ENCODE results near the gene TRIP6.
A peak's percentile ranks its signal among the peaks of the same experiment; 100 is the strongest.
"Not testable (repeated sequence)": the region's sequence is repeated elsewhere in the genome, so short reads cannot be mapped to it uniquely, and the experiment has no call there.

TRIP6 gene

GRCh38 chr7:100895701-100895955 is 28.4 kb downstream of the TRIP6 start, which contains the start of gene ACHE:
ACHE (minus strand) TSS chr7:100895888; CDS start chr7:100894232, 1,656 bp downstream.
- Mint-ChIP-seq H3K36me3 (ENCODE audit: low read depth) (no peaks in the 10 kb centered on the region), H3K4me1 (ENCODE audit: low read depth) (peaks cover 10% of the 10 kb centered on the region), H3K27me3 (ENCODE audit: low read depth) (peaks cover 56% of the 10 kb centered on the region), H3K27ac (peak within 1 kb of the TSS; percentile 41), H3K4me3 (peak within 1 kb of the TSS; percentile 78), H3K9me3 (no peaks in the 10 kb centered on the region)
- no peak for DNase-seq (ENCODE audit: low spot score)

DNA sequence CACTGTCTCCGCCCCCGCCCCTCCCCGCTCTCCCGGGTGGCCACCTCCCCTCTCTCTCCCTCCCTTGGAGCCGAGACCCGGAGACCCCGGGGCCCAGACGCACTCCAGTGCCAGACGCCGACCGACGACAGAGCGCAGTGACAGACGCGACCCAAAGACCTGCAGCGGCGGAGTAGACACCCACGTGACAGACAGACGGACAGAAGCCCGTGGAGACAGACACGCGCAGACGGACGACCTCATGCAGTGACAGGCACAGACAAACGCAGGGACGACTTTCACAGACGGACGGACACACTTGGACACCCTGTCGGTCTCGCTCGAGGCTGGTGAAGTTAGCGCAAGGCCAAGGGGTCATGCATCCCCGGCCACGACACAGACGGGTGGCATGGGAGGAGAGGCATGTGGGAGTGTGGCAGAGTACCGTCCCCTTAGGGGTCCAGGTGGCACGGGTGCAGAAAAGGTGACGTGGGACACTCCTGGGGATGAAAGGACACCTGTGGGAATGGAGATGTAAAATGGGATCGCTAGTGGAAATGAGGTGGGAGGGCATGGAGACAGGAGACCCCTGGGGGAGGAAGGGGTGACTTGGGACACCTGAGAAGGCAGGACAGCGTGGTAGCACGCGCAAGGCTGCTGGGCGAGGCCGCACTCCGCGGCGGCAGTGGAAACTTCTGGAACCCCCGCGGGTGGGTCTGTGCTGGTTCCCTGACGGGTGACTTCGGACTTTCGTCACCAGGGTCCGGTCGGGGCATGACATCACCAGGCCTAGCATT is 29.0 kb downstream of the TRIP6 start:
- Mint-ChIP-seq H3K27me3 (ENCODE audit: low read depth) (peaks cover 56% of the 10 kb centered on the region), H3K4me3 (peak overlapping the region; percentile 78), H3K9me3 (no peaks in the 10 kb centered on the region), H3K36me3 (ENCODE audit: low read depth) (no peaks in the 10 kb centered on the region), H3K27ac (peak overlapping the region; percentile 41), H3K4me1 (ENCODE audit: low read depth) (peaks cover 10% of the 10 kb centered on the region)
- no peak for DNase-seq (ENCODE audit: low spot score)

GRCh38 chr7:100896732-100897608 is 29.8 kb downstream of the TRIP6 start:
- no peak for DNase-seq (ENCODE audit: low spot score)
- Mint-ChIP-seq H3K4me1 (ENCODE audit: low read depth) (peaks cover 8% of the 10 kb centered on the region), H3K27ac (no peak overlapping the region), H3K36me3 (ENCODE audit: low read depth) (no peaks in the 10 kb centered on the region), H3K4me3 (peak overlapping the region; percentile 42), H3K27me3 (ENCODE audit: low read depth) (peaks cover 48% of the 10 kb centered on the region), H3K9me3 (no peaks in the 10 kb centered on the region)

DNA sequence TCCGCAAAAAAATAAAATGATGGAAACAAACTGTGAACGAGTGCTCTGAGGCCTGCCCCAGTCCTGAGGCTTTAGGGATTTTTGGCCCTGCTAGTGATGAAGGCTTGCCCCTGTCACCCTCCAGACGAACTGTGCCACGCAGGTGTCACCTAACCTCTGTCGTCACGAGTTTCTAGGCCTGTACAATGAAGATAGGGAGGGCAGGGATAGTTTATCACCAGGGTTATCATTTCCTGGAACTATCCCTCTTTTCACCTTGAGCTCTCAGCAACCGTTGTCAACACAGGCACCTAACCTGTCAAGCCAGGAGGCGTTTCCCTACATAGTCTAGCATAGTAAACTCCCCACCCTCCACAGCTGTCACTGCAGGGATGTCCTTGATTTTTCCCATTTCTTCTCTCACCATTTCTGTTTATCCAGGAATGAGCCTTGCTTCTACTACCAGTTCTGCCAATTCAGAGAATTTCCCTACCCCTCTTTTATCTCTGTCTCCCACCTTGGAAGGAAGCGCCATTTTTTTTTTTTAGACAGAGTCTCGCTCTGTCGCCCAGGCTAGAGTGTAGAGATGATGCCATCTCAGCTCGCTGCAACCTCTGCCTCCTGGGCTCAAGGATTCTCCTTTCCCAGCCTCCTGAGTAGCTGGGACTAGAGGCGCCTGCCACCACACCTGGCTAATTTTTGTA is 30.7 kb downstream of the TRIP6 start:
- H3K27me3 Mint-ChIP-seq (ENCODE audit: low read depth) = peaks cover 40% of the 10 kb centered on the region
- H3K36me3 Mint-ChIP-seq (ENCODE audit: low read depth) = no peaks in the 10 kb centered on the region
- peaks cover 8% of the 10 kb centered on the region for H3K4me1 Mint-ChIP-seq (ENCODE audit: low read depth)
- peak overlapping the region; percentile 10 for H3K4me3 Mint-ChIP-seq
- DNase-seq (ENCODE audit: low spot score) = no peak
- H3K27ac Mint-ChIP-seq = no peak overlapping the region
- no peaks in the 10 kb centered on the region for H3K9me3 Mint-ChIP-seq

- DNase-seq (ENCODE audit: low spot score) = no peak
- H3K9me3 Mint-ChIP-seq = no peaks in the 10 kb centered on the region
- H3K4me1 Mint-ChIP-seq (ENCODE audit: low read depth) = peaks cover 8% of the 10 kb centered on the region
- H3K4me3 Mint-ChIP-seq = no peak overlapping the region
- H3K27ac Mint-ChIP-seq = no peak overlapping the region
- peaks cover 28% of the 10 kb centered on the region for H3K27me3 Mint-ChIP-seq (ENCODE audit: low read depth)
- no peaks in the 10 kb centered on the region for H3K36me3 Mint-ChIP-seq (ENCODE audit: low read depth)
These were observed 32.2 kb downstream of the TRIP6 start for GRCh38 chr7:100899432-100899831.

DNA sequence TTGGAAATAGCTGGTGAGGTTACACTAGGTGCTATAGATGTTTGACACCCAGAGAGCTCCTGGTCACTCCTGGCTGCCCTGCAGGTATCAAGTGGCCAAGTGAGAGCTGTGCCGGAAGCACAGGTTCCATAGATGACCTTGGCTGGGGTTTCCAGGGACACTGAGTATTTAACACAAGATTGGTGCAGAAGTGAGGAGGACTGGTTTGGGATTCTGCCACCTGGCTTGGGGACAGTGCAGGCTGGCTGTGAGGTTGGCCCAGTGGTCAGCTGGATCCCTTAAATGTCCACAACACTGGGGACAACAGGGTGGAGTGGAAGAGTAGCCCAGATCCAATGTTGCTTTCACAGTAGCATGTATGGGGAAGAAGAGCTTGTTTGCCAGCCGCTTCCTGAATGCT is 33.8 kb downstream of the TRIP6 start:
- Mint-ChIP-seq H3K4me3 (no peak overlapping the region), H3K36me3 (ENCODE audit: low read depth) (no peaks in the 10 kb centered on the region), H3K9me3 (no peaks in the 10 kb centered on the region), H3K27ac (no peak overlapping the region), H3K4me1 (ENCODE audit: low read depth) (peaks cover 7% of the 10 kb centered on the region), H3K27me3 (ENCODE audit: low read depth) (peaks cover 26% of the 10 kb centered on the region)
- no peak for DNase-seq (ENCODE audit: low spot score)

GRCh38 chr7:100901921-100902332 is 34.7 kb downstream of the TRIP6 start:
- Mint-ChIP-seq H3K27me3 (ENCODE audit: low read depth) (peaks cover 21% of the 10 kb centered on the region), H3K27ac (no peak overlapping the region), H3K4me3 (no peak overlapping the region), H3K4me1 (ENCODE audit: low read depth) (peaks cover 3% of the 10 kb centered on the region), H3K36me3 (ENCODE audit: low read depth) (no peaks in the 10 kb centered on the region), H3K9me3 (no peaks in the 10 kb centered on the region)
- no peak for DNase-seq (ENCODE audit: low spot score)

- Mint-ChIP-seq H3K36me3 (ENCODE audit: low read depth) (no peaks in the 10 kb centered on the region), H3K9me3 (no peaks in the 10 kb centered on the region), H3K27me3 (ENCODE audit: low read depth) (peaks cover 16% of the 10 kb centered on the region), H3K4me3 (no peak overlapping the region), H3K4me1 (ENCODE audit: low read depth) (peaks cover 1% of the 10 kb centered on the region), H3K27ac (no peak overlapping the region)
- DNase-seq (ENCODE audit: low spot score) = no peak
These were observed 35.5 kb downstream of the TRIP6 start for GRCh38 chr7:100902638-100903037.

DNA sequence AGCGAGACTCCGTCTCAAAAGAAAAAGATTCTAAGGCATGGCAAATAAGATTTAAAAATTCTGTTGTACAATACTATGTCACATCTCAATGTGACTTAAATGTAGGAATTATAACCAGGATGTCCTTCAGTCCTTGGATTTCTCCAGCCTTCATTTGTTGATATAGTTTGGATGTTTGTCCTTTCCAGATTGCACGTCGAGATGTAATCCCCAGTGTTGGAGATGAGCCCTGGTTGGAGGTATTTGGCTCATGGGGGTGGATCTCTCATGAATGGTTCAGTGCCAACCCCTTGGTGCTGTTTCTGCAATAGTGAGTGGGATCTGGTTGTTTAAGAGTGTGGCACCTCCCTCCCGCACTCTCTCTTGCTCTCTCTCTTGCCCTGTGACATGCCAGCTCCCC is 41.3 kb downstream of the TRIP6 start:
- H3K4me3 Mint-ChIP-seq = no peak overlapping the region
- no peak overlapping the region for H3K27ac Mint-ChIP-seq
- no peak for DNase-seq (ENCODE audit: low spot score)
- peaks cover 4% of the 10 kb centered on the region for H3K27me3 Mint-ChIP-seq (ENCODE audit: low read depth)
- H3K4me1 Mint-ChIP-seq (ENCODE audit: low read depth) = no peaks in the 10 kb centered on the region
- no peaks in the 10 kb centered on the region for H3K36me3 Mint-ChIP-seq (ENCODE audit: low read depth)
- H3K9me3 Mint-ChIP-seq = no peaks in the 10 kb centered on the region

DNA sequence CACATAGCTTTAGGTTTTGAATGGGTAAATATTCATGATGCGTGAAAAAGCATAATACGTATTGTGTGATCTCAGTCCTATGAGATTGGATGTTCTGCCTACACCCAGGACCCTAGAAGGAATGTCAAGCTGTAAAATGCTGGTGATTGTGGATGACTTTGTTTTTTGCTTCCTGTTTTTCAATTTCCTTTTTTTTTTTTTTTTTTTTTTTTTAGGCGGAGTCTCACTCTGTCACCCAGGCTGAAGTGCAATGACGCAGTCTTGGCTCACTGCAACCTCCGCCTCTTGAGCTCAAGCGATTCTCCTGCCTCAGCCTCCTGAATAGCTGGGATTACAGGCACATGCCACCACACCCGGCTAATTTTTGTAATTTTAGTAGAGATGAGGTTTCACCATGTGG is 43.3 kb downstream of the TRIP6 start:
- H3K9me3 Mint-ChIP-seq; H3K4me1 Mint-ChIP-seq (ENCODE audit: low read depth); DNase-seq (ENCODE audit: low spot score); H3K27me3 Mint-ChIP-seq (ENCODE audit: low read depth); H3K27ac Mint-ChIP-seq; H3K36me3 Mint-ChIP-seq (ENCODE audit: low read depth); H3K4me3 Mint-ChIP-seq: not testable (repeated sequence)

DNA sequence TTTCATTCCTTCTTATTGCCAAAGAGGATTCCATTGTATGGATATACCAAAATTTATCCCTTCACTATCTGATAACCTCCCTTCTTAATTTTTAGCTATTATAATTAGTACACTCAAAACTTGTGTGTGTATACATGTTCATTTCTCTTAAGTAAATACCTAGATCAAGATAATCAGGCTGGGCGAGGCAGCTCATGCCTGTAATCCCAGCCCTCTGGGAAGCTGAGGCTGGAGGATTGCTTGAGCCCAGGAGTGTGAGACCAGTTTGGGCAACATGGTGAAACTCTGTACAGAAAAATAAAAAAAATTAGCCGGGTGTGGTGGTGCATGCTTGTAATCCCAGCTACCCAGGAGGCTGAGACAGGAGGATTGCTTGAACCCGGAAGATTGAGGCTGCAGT is 44.3 kb downstream of the TRIP6 start:
- no peaks in the 10 kb centered on the region for H3K9me3 Mint-ChIP-seq
- H3K4me3 Mint-ChIP-seq = no peak overlapping the region
- H3K27ac Mint-ChIP-seq = no peak overlapping the region
- no peaks in the 10 kb centered on the region for H3K4me1 Mint-ChIP-seq (ENCODE audit: low read depth)
- DNase-seq (ENCODE audit: low spot score) = no peak
- no peaks in the 10 kb centered on the region for H3K36me3 Mint-ChIP-seq (ENCODE audit: low read depth)
- peaks cover 4% of the 10 kb centered on the region for H3K27me3 Mint-ChIP-seq (ENCODE audit: low read depth)

DNA sequence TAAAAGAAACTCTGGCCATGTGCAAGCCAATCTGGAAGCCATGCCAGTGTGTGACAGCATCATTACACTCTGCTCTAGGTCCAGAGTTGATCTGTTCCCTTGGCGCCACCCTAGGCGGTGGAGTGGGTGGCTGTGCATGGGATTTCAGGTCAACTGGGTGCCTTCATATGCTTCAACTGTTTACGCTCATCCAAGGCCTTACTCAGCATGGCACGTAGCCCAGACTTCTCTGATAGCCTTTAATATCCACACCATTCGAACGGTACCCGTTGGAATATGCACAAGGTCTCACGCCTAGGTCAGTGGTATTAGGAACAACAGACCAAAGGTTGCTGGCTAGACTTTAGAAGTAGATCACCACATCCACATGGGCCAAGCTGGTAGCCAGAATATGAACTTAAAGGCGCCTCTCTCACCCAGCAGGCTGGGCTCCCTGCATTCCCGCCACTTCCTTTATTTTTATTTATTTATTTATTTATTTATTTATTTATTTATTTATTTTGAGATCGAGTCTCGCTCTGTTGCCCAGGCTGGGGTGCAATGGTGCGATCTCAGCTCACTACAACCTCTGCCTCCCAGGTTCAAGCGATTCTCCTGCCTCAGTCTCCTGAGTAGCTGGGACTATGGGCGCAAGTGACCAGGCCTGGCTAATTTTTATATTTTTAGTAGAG is 47.2 kb downstream of the TRIP6 start:
- H3K9me3 Mint-ChIP-seq = no peaks in the 10 kb centered on the region
- no peak overlapping the region for H3K27ac Mint-ChIP-seq
- H3K27me3 Mint-ChIP-seq (ENCODE audit: low read depth) = no peaks in the 10 kb centered on the region
- no peak overlapping the region for H3K4me3 Mint-ChIP-seq
- DNase-seq (ENCODE audit: low spot score) = no peak
- H3K4me1 Mint-ChIP-seq (ENCODE audit: low read depth) = no peaks in the 10 kb centered on the region
- H3K36me3 Mint-ChIP-seq (ENCODE audit: low read depth) = no peaks in the 10 kb centered on the region

DNA sequence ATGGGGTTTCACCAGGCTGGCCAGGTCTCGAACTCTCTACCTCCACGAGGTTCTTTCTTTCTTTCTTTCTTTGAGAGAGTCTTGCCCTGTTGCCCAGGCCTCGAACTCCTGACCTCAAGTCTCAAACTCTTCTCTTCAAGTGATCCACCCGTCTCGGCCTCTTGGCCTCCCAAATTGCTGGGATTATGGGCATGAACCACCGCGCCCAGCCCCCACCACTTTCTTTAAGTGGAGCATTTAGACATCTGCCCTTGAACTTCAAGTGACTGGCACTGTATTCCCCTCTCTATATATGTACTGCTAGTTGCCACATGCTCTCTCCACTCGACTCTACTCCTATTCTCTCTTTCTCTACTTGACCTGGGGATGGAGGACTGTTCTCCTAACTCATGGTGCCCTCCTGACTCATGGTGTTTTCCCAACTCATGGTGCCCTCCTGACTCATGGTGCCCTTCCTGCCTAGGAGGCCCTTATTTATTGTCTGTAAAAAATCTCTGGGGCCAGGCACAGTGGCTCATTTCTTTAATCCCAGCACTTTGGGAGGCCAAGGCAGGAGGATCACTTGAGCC is 47.8 kb downstream of the TRIP6 start:
- no peaks in the 10 kb centered on the region for H3K4me1 Mint-ChIP-seq (ENCODE audit: low read depth)

More for the DNA sequence above, 47.8 kb downstream of the TRIP6 start:
- Mint-ChIP-seq H3K4me3 (no peak overlapping the region), H3K9me3 (no peaks in the 10 kb centered on the region), H3K36me3 (ENCODE audit: low read depth) (no peaks in the 10 kb centered on the region), H3K27me3 (ENCODE audit: low read depth) (peaks cover 3% of the 10 kb centered on the region), H3K27ac (no peak overlapping the region)
- DNase-seq (ENCODE audit: low spot score) = no peak
